Keratinocyte (primary cell): ENCODE measurements around the gene SLC25A11. TPM values are rescaled to one million over a fixed set of nuclear protein-coding genes. Genes with fewer than 3 reads are reported as not detected.

Experiments
- DNase-seq: peaks from one replicate; pipeline ENCODE4 v3.0.0-alpha.2; 2011; ENCODE audit warnings: low read depth, missing footprints, low spot score
- FAIRE-seq: peaks from 2 replicates; lab custom pipeline; 2011; peaks lifted over from hg19 to GRCh38; lab: Jason Lieb, UNC
- H2AFZ ChIP-seq: 2 replicates; pipeline ENCODE4 v1.6.0; 2012; ENCODE audit warnings: low read length, control low read depth, inconsistent platforms; ENCODE audit not compliant: control insufficient read depth
- H3K27ac ChIP-seq: 2 replicates; pipeline ENCODE4 v1.5.1; 2011; ENCODE audit warnings: low read length; ENCODE audit not compliant: control insufficient read depth, insufficient read depth
- H3K27me3 ChIP-seq: 3 replicates; pipeline ENCODE4 v1.6.0; 2011; ENCODE audit warnings: low read length; ENCODE audit not compliant: control insufficient read depth, insufficient read depth; ENCODE audit errors: extremely low read depth
- H3K36me3 ChIP-seq, 2 experiments: 2 replicates in 1 of 2; 3 replicates in 1 of 2; pipeline ENCODE4 v1.5.1; 2011; ENCODE audit warnings: low read length in 2 of 2, mild to moderate bottlenecking in 1 of 2; ENCODE audit not compliant: control insufficient read depth in 2 of 2, insufficient read depth in 2 of 2; ENCODE audit errors: extremely low read depth in 1 of 2
- H3K4me1 ChIP-seq: 3 replicates; pipeline ENCODE4 v1.5.1; 2011; ENCODE audit warnings: low read length; ENCODE audit not compliant: control insufficient read depth, insufficient read depth; ENCODE audit errors: extremely low read depth
- H3K4me2 ChIP-seq: 3 replicates; pipeline ENCODE4 v1.6.0; 2011; ENCODE audit warnings: low read depth, low read length; ENCODE audit not compliant: control insufficient read depth, insufficient read depth; ENCODE audit errors: extremely low read depth
- H3K4me3 ChIP-seq, 3 experiments: fragments of 200-600 bp in 1 of 3; sonication (generic) in 1 of 3; 2 replicates in 2 of 3; 3 replicates in 1 of 3; pipeline ENCODE4 v1.5.1; 2011 to 2016; ENCODE audit warnings: low read length in 3 of 3, mild to moderate bottlenecking in 3 of 3, control low read depth in 2 of 3, inconsistent platforms in 1 of 3, low read depth in 1 of 3, mixed read lengths in 1 of 3, mixed run types in 1 of 3, moderate library complexity in 1 of 3; ENCODE audit not compliant: control insufficient read depth in 2 of 3, insufficient read depth in 2 of 3; ENCODE audit errors: extremely low read depth in 1 of 3
- H3K79me2 ChIP-seq: 2 replicates; pipeline ENCODE4 v1.6.0; 2012; ENCODE audit warnings: low read length; ENCODE audit not compliant: control insufficient read depth, insufficient read depth
- H3K9ac ChIP-seq: 3 replicates; pipeline ENCODE4 v1.6.0; 2011; ENCODE audit warnings: low read length; ENCODE audit not compliant: control insufficient read depth, insufficient read depth; ENCODE audit errors: extremely low read depth
- H3K9me1 ChIP-seq: 3 replicates; pipeline ENCODE4 v1.6.0; 2011; ENCODE audit warnings: low read length; ENCODE audit not compliant: control insufficient read depth, insufficient read depth; ENCODE audit errors: extremely low read depth
- H3K9me3 ChIP-seq: 2 replicates; pipeline ENCODE4 v1.5.1; 2012; ENCODE audit warnings: low read depth, low read length; ENCODE audit not compliant: control insufficient read depth
- H4K20me1 ChIP-seq: 3 replicates; pipeline ENCODE4 v1.6.0; 2011; ENCODE audit warnings: low read length; ENCODE audit not compliant: control insufficient read depth, insufficient read depth; ENCODE audit errors: extremely low read depth
- CTCF ChIP-seq, 3 experiments: IDR thresholded peaks in 1 of 3; conservative IDR thresholded peaks in 1 of 3; optimal IDR thresholded peaks in 1 of 3; 2 replicates in 2 of 3; 3 replicates in 1 of 3; pipeline versions ENCODE3 to v1.5.1; 2011; ENCODE audit warnings: low read length in 3 of 3, mild to moderate bottlenecking in 3 of 3, moderate library complexity in 2 of 3, control low read depth in 1 of 3, inconsistent platforms in 1 of 3; ENCODE audit not compliant: insufficient read depth in 2 of 3; ENCODE audit errors: extremely low read depth in 1 of 3
- EZH2 ChIP-seq: IDR thresholded peaks from one replicate; pipeline ENCODE4 v1.6.1; 2012; ENCODE audit warnings: inconsistent platforms, mild to moderate bottlenecking, low read length, moderate library complexity
- dilution Hi-C: fragments of 300-500 bp; cut with MboI; formaldehyde crosslinking; loops from one replicate; pipeline ENCODE4 v1.7.0; 2020; ENCODE audit warnings: low sequenced_read_pairs; ENCODE audit not compliant: extremely low pct_ligation_motif_present
- polyA plus RNA-seq, 5 experiments: library from polyadenylated mRNA; depleted of rRNA in 3 of 5; stranded (reverse) in 3 of 5; stranded (forward) in 1 of 5; unstranded in 1 of 5; fragments of >200 nt; gene quantifications; 1 replicate in 1 of 5; 2 replicates in 3 of 5; 3 replicates in 1 of 5; pipeline versions ENCODE4 v1.2.1 to v1.2.3, GENCODE V29; 2011 to 2012; ENCODE audit warnings: missing spikeins in 2 of 5, low read depth in 1 of 5, low replicate concordance in 1 of 5

Gene SLC25A11
- polyA plus RNA-seq, 1 donor (not counting 4 experiments of a cell fraction or from before 2014, with no cell fraction given): 33.8 TPM

GRCh38 chr17:4949321-4950074 is 9.7 kb upstream of the SLC25A11 start:
- FAIRE-seq (no peak), DNase-seq (no peak)
- Histone ChIP-seq H3K27me3 (no peaks in the 10 kb centered on the region), H3K79me2 (peaks cover 33% of the 10 kb centered on the region), H3K4me2 (peak overlapping the region; percentile 89), H3K4me1 (peaks cover 34% of the 10 kb centered on the region), H3K27ac (peak overlapping the region; percentile 98), H3K9me3 (no peaks in the 10 kb centered on the region), H3K4me3 (peak overlapping the region; percentile 77 to 99 (median 96)), H3K36me3 (peaks cover 16 to 22% of the 10 kb centered on the region in 2 experiments), H3K9ac (peak overlapping the region; percentile 94), H4K20me1 (peaks cover 14% of the 10 kb centered on the region), H2AFZ (peak overlapping the region; percentile 51), H3K9me1 (peaks cover 2% of the 10 kb centered on the region)
- dilution Hi-C loops: loop anchor here (10.0 kb wide), 1 partner anchor 55 kb away; no protein-coding TSS in a partner anchor
- TF ChIP-seq EZH2 (no peak), CTCF (optimal IDR thresholded peaks at IDR 0.05 in 1 of 3, IDR thresholded peaks at IDR 0.05 in 1 of 3, conservative IDR thresholded peaks at IDR 0.05 in 1 of 3; ENCODE audit: extremely low read depth in 1 of 3, insufficient read depth in 2 of 3, low read length in 3 of 3) (no peak)

GRCh38 chr17:4948931-4949320 is 9.1 kb upstream of the SLC25A11 start:
- peaks cover 39% of the 10 kb centered on the region for H3K4me1 ChIP-seq
- H4K20me1 ChIP-seq: peaks cover 15% of the 10 kb centered on the region
- peaks cover 2% of the 10 kb centered on the region for H3K9me1 ChIP-seq
- no peaks in the 10 kb centered on the region for H3K9me3 ChIP-seq
- peaks cover 16 to 24% of the 10 kb centered on the region in 2 experiments for H3K36me3 ChIP-seq
- dilution Hi-C loops: loop anchor here (10.0 kb wide), 1 partner anchor 56 kb away; no protein-coding TSS in a partner anchor
- peak overlapping the region; percentile 98 for H3K27ac ChIP-seq
- FAIRE-seq (peak; percentile 43), DNase-seq (no peak)
- H3K9ac ChIP-seq: peak overlapping the region; percentile 94
- TF ChIP-seq EZH2: no peak
- no peak for TF ChIP-seq CTCF (optimal IDR thresholded peaks at IDR 0.05 in 1 of 3, IDR thresholded peaks at IDR 0.05 in 1 of 3, conservative IDR thresholded peaks at IDR 0.05 in 1 of 3; ENCODE audit: extremely low read depth in 1 of 3, insufficient read depth in 2 of 3, low read length in 3 of 3)
- H3K4me3 ChIP-seq: peak overlapping the region; percentile 77 to 99 (median 96)
- H3K4me2 ChIP-seq: peak overlapping the region; percentile 89
- H2AFZ ChIP-seq: peak overlapping the region; percentile 51
- no peaks in the 10 kb centered on the region for H3K27me3 ChIP-seq
- peaks cover 33% of the 10 kb centered on the region for H3K79me2 ChIP-seq
